Left ventricle myocardium inferior (tissue), 1 donor: ENCODE measurements around the gene AP3S2. TPM values are rescaled to one million over a fixed set of nuclear protein-coding genes. Genes with fewer than 3 reads are reported as not detected.

Experiments used
- DNase-seq: peaks from one replicate; pipeline ENCODE4 v3.0.0-alpha.2; 2020
- H3K27ac ChIP-seq: fragments of 200-600 bp; replicated peaks from 2 replicates; pipeline ENCODE4 v1.8.0; 2021
- H3K27me3 ChIP-seq: fragments of 200-600 bp; 2 replicates; pipeline ENCODE4 v1.8.0; 2021; ENCODE audit warnings: low read depth
- H3K36me3 ChIP-seq: fragments of 200-600 bp; 2 replicates; pipeline ENCODE4 v1.8.0; 2021
- H3K4me1 ChIP-seq: fragments of 200-600 bp; 2 replicates; pipeline ENCODE4 v1.8.0; 2021
- H3K4me3 ChIP-seq: fragments of 200-600 bp; 2 replicates; pipeline ENCODE4 v1.8.0; 2021; ENCODE audit warnings: mild to moderate bottlenecking, moderate library complexity
- H3K9me3 ChIP-seq: fragments of 200-600 bp; replicated peaks from 2 replicates; pipeline ENCODE4 v1.8.0; 2021
- CTCF ChIP-seq: fragments of 200-600 bp; IDR thresholded peaks from 2 replicates; pipeline ENCODE4 v1.8.0; 2021; ENCODE audit warnings: antibody characterized with exemption, mild to moderate bottlenecking, borderline replicate concordance
- intact Hi-C: fragments of 100-400 bp; cut with micrococcal nuclease; formaldehyde crosslinking; loops from one replicate; pipeline ENCODE4 v1.11.0; 2022
- total RNA-seq: library from RNA; stranded (reverse); fragmentation: NEBNext Ultra II Directional; extraction: Animal tissue kit (Norgen Biotek cat#: 25700); gene quantifications from one replicate; pipeline ENCODE4 v1.2.1, GENCODE V29; 2021
- donor health status: DM: no; HTN: yes; CAD: no; lungs with severe emphysema.

The AP3S2 gene
- total RNA-seq, 1 donor from 2014 or later = 44.1 TPM

GRCh38 chr15:89806559-89807550 is 86.9 kb downstream of the AP3S2 start:
- no peaks in the 10 kb centered on the region for H3K9me3 ChIP-seq
- H3K4me3 ChIP-seq = no peak overlapping the region
- H3K27ac ChIP-seq = no peak overlapping the region
- no peak for DNase-seq
- peaks cover 13% of the 10 kb centered on the region for H3K4me1 ChIP-seq
- H3K36me3 ChIP-seq = peaks cover 5% of the 10 kb centered on the region
- H3K27me3 ChIP-seq = no peaks in the 10 kb centered on the region
- no peak for TF ChIP-seq CTCF
- intact Hi-C loops = no loop called here

- DNase-seq = no peak
- Histone ChIP-seq H3K4me3 (no peak overlapping the region), H3K36me3 (peaks cover 5% of the 10 kb centered on the region), H3K27me3 (no peaks in the 10 kb centered on the region), H3K27ac (no peak overlapping the region), H3K4me1 (peaks cover 11% of the 10 kb centered on the region), H3K9me3 (no peaks in the 10 kb centered on the region)
- no peak for TF ChIP-seq CTCF
- intact Hi-C loops = no loop called here
Measured at GRCh38 chr15:89806210-89806558, 87.6 kb downstream of the AP3S2 start.

DNA sequence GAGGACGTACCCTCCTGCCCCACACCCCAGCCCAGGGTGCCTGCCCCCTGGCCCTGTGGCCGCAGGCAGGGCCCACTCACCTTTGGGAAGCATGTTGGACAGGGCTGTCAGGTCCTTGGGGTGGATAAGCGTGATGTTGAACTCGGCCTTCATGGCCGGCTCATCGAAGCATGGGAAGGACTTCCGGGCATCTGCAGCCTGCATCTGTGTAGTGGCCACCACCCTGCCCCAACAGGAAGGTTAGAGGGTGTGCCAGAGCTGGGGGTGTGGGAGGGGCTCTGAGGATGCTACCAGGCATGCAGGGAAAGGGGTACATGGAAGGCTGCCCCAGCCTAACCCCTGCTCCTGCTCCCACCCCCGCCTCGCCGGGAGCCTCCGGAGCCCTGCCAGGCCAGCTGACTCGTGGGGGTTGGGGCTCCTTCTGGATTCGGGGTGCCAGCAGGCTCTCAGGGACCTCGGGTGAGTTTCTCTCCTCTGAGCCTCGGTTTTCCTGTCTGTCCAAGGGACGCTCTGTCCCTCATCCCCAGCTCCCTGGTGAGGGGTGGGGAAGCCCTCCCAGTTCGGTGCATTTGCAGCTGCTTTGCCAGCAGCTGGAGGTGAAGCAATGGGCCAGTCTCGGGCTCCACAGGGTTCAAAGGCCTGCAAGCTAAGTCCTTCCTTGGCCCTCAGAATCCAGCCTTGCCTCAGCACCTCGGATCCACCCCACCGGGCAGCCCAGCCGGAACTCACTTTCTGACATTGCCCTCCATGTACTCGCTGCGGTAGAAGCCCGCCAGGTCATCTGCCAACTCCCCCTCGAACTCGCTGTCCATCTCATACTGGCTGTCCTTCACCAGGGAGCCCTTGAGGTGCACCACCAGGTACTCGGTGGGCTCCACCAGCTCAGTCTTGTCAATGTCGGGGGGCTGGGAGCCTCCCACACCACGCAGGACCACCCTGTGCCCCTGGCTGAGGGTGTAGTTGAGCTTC is 88.3 kb downstream of the AP3S2 start:
- TF ChIP-seq CTCF = no peak
- H3K27me3 ChIP-seq = no peaks in the 10 kb centered on the region
- no peak overlapping the region for H3K4me3 ChIP-seq
- H3K4me1 ChIP-seq = peaks cover 11% of the 10 kb centered on the region
- intact Hi-C loops = no loop called here
- no peaks in the 10 kb centered on the region for H3K9me3 ChIP-seq
- H3K36me3 ChIP-seq = peaks cover 5% of the 10 kb centered on the region
- no peak for DNase-seq
- no peak overlapping the region for H3K27ac ChIP-seq

- Histone ChIP-seq H3K9me3 (no peaks in the 10 kb centered on the region), H3K4me1 (peaks cover 7% of the 10 kb centered on the region), H3K36me3 (peaks cover 5% of the 10 kb centered on the region), H3K27ac (no peak overlapping the region), H3K27me3 (no peaks in the 10 kb centered on the region), H3K4me3 (no peak overlapping the region)
- no peak for DNase-seq
- intact Hi-C loops = no loop called here
- TF ChIP-seq CTCF = no peak
Measured at GRCh38 chr15:89803941-89804800, 89.6 kb downstream of the AP3S2 start.
